ENCODE data around the gene THNSL1. TPM values are rescaled to one million over a fixed set of nuclear protein-coding genes. Genes with fewer than 3 reads are reported as not detected.

The THNSL1 gene
- total and polyA plus RNA-seq, 2 of the 13 experiments (the other 11 are each of a cell fraction or from before 2014, with no cell fraction given), result 1.3 to 3.8 TPM

DNA sequence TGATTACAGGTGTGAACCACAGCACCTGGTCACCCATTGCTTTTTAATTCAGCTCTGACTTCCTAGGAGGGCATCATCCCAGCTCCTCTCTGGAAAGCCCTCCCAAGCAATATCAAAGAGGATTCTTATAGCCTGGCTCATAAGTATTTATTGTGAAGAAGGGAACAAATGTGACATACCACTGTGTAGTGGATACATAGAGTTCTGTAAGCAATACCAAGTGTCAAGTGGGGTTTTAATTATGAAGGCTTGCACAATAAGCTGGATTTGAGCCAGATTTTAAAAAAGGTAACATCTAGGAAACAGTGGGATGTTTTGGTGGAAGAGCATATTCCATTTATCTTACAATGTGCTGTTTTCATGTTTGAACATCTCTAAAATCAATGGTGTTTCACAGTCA lies 45.0 kb upstream of the THNSL1 start:
- H3K36me3 ChIP-seq (replicated peaks in 1 of 2; ENCODE audit: control insufficient read depth in 1 of 2, insufficient read depth in 2 of 2, low read length in 2 of 2), result no peaks in the 10 kb centered on the region
- H4K20me1 ChIP-seq (ENCODE audit: insufficient read depth, low read length), result no peaks in the 10 kb centered on the region
- DNase-seq (ENCODE audit: low spot score) (no peak), ATAC-seq (no peak), FAIRE-seq (no peak)
- no peaks in the 10 kb centered on the region for H3K79me2 ChIP-seq (ENCODE audit: insufficient read depth, low read length)
- no peaks in the 10 kb centered on the region for H3K27me3 ChIP-seq (ENCODE audit: control insufficient read depth in 1 of 2, insufficient read depth in 2 of 2, low read length in 2 of 2)
- H3K27ac ChIP-seq (ENCODE audit: extremely low read length, insufficient read depth, low read length), result no peak overlapping the region
- CTCF ChIA-PET (ENCODE audit: low intra/inter-chr PET ratio, low total read pairs), result no interaction called here
- no peak overlapping the region for H3K9ac ChIP-seq (ENCODE audit: insufficient read depth, low read depth, low read length)
- BruUV-seq (replicated peaks), result no TSS peak
- no peak overlapping the region for H3K4me3 ChIP-seq (replicated peaks in 1 of 3; ENCODE audit: insufficient read depth in 1 of 3, low read depth in 2 of 3, low read length in 3 of 3)
- intact Hi-C loops (cut with micrococcal nuclease; ENCODE audit: unreplicated experiment) (loop anchor here (5.0 kb wide), 1 partner anchor 46 kb away; the partner anchor contains the start of genes ENKUR and THNSL1), in situ Hi-C loops (cut with HindIII; ENCODE audit: extremely low pct_ligation_motif_present, low pct_unique_long_range_greater_than_20kb) (no loop called here)
- H3K9me3 ChIP-seq (ENCODE audit: low read length), result no peaks in the 10 kb centered on the region
- H3K4me1 ChIP-seq (ENCODE audit: insufficient read depth, low read length), result peaks cover 23% of the 10 kb centered on the region
- POLR2A ChIA-PET, result no interaction called here
- no peak overlapping the region for H3K4me2 ChIP-seq (ENCODE audit: low read depth, low read length)
- H2AFZ ChIP-seq (ENCODE audit: low read length), result no peak overlapping the region
- TF ChIP-seq PITX1 (CRISPR knock-in tag; IDR thresholded peaks at IDR 0.05) (no peak), MAZ (IDR thresholded peaks at IDR 0.05; ENCODE audit: borderline replicate concordance, low read depth, low read length) (no peak), MAZ (CRISPR knock-in tag; IDR thresholded peaks at IDR 0.05; ENCODE audit: low read depth) (no peak), HDAC6 (IDR thresholded peaks at IDR 0.05; ENCODE audit: low read depth, low read length) (no peak), SCMH1 (CRISPR knock-in tag; IDR thresholded peaks at IDR 0.05; ENCODE audit: borderline replicate concordance) (no peak), ZNF660 (CRISPR knock-in tag; IDR thresholded peaks at IDR 0.05; ENCODE audit: borderline replicate concordance, low read depth) (no peak), ZNF605 (CRISPR knock-in tag; IDR thresholded peaks at IDR 0.05) (no peak), FOXO1 (CRISPR knock-in tag; IDR thresholded peaks at IDR 0.05) (no peak), AHR (CRISPR knock-in tag; IDR thresholded peaks at IDR 0.05) (no peak), FOXK2 (IDR thresholded peaks at IDR 0.05) (no peak), ZNF772 (CRISPR knock-in tag; IDR thresholded peaks at IDR 0.05) (no peak), ZNF367 (CRISPR knock-in tag; IDR thresholded peaks at IDR 0.05; ENCODE audit: borderline replicate concordance) (no peak)
- TF ChIP-seq, protein P1, sequence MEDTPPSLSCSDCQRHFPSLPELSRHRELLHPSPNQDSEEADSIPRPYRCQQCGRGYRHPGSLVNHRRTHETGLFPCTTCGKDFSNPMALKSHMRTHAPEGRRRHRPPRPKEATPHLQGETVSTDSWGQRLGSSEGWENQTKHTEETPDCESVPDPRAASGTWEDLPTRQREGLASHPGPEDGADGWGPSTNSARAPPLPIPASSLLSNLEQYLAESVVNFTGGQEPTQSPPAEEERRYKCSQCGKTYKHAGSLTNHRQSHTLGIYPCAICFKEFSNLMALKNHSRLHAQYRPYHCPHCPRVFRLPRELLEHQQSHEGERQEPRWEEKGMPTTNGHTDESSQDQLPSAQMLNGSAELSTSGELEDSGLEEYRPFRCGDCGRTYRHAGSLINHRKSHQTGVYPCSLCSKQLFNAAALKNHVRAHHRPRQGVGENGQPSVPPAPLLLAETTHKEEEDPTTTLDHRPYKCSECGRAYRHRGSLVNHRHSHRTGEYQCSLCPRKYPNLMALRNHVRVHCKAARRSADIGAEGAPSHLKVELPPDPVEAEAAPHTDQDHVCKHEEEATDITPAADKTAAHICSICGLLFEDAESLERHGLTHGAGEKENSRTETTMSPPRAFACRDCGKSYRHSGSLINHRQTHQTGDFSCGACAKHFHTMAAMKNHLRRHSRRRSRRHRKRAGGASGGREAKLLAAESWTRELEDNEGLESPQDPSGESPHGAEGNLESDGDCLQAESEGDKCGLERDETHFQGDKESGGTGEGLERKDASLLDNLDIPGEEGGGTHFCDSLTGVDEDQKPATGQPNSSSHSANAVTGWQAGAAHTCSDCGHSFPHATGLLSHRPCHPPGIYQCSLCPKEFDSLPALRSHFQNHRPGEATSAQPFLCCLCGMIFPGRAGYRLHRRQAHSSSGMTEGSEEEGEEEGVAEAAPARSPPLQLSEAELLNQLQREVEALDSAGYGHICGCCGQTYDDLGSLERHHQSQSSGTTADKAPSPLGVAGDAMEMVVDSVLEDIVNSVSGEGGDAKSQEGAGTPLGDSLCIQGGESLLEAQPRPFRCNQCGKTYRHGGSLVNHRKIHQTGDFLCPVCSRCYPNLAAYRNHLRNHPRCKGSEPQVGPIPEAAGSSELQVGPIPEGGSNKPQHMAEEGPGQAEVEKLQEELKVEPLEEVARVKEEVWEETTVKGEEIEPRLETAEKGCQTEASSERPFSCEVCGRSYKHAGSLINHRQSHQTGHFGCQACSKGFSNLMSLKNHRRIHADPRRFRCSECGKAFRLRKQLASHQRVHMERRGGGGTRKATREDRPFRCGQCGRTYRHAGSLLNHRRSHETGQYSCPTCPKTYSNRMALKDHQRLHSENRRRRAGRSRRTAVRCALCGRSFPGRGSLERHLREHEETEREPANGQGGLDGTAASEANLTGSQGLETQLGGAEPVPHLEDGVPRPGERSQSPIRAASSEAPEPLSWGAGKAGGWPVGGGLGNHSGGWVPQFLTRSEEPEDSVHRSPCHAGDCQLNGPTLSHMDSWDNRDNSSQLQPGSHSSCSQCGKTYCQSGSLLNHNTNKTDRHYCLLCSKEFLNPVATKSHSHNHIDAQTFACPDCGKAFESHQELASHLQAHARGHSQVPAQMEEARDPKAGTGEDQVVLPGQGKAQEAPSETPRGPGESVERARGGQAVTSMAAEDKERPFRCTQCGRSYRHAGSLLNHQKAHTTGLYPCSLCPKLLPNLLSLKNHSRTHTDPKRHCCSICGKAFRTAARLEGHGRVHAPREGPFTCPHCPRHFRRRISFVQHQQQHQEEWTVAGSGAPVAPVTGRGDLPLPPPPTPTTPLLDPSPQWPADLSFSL (CRISPR knock-in tag; IDR thresholded peaks at IDR 0.05), result no peak
- TF ChIP-seq, protein P2, sequence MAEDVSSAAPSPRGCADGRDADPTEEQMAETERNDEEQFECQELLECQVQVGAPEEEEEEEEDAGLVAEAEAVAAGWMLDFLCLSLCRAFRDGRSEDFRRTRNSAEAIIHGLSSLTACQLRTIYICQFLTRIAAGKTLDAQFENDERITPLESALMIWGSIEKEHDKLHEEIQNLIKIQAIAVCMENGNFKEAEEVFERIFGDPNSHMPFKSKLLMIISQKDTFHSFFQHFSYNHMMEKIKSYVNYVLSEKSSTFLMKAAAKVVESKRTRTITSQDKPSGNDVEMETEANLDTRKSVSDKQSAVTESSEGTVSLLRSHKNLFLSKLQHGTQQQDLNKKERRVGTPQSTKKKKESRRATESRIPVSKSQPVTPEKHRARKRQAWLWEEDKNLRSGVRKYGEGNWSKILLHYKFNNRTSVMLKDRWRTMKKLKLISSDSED (CRISPR knock-in tag; IDR thresholded peaks at IDR 0.05), result no peak
- TF ChIP-seq, protein P3, sequence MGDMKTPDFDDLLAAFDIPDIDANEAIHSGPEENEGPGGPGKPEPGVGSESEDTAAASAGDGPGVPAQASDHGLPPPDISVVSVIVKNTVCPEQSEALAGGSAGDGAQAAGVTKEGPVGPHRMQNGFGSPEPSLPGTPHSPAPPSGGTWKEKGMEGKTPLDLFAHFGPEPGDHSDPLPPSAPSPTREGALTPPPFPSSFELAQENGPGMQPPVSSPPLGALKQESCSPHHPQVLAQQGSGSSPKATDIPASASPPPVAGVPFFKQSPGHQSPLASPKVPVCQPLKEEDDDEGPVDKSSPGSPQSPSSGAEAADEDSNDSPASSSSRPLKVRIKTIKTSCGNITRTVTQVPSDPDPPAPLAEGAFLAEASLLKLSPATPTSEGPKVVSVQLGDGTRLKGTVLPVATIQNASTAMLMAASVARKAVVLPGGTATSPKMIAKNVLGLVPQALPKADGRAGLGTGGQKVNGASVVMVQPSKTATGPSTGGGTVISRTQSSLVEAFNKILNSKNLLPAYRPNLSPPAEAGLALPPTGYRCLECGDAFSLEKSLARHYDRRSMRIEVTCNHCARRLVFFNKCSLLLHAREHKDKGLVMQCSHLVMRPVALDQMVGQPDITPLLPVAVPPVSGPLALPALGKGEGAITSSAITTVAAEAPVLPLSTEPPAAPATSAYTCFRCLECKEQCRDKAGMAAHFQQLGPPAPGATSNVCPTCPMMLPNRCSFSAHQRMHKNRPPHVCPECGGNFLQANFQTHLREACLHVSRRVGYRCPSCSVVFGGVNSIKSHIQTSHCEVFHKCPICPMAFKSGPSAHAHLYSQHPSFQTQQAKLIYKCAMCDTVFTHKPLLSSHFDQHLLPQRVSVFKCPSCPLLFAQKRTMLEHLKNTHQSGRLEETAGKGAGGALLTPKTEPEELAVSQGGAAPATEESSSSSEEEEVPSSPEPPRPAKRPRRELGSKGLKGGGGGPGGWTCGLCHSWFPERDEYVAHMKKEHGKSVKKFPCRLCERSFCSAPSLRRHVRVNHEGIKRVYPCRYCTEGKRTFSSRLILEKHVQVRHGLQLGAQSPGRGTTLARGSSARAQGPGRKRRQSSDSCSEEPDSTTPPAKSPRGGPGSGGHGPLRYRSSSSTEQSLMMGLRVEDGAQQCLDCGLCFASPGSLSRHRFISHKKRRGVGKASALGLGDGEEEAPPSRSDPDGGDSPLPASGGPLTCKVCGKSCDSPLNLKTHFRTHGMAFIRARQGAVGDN (CRISPR knock-in tag; IDR thresholded peaks at IDR 0.05), result no peak
